ENCODE results near the gene BNIP5.

DNA sequence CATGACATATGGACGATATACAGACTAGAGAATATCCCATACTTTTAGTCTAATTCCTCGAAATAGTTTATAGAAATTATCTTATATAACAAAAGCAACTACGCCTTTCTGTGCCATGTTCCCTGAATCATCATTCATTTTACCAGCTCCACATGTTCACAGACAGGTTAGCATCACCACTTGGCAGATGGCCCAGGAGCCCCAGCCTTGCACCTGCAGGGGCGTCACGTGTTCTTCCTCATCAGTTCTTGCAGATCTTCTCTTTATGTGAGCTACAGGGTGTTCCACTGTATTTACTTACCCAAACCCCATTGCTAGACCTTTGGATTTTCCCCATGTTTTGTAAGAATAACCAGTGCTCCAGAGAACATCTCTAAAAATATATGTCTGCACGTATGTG, 12.6 kb upstream of the BNIP5 start:
- TF ChIP-seq POLR2AphosphoS5 (IDR thresholded peaks at IDR 0.05) (no peak), POLR2A (IDR thresholded peaks at IDR 0.05; ENCODE audit: low read depth) (no peak)

Data from esophagus muscularis mucosa (tissue), 2 donors.